Central memory CD4-positive, alpha-beta T cell (primary cell): Measurements from ENCODE around the gene ITPK1.

ENCODE experiments used
- DNase-seq: peaks from one replicate; pipeline ENCODE4 v3.0.0; 2022

ITPK1 gene

DNA sequence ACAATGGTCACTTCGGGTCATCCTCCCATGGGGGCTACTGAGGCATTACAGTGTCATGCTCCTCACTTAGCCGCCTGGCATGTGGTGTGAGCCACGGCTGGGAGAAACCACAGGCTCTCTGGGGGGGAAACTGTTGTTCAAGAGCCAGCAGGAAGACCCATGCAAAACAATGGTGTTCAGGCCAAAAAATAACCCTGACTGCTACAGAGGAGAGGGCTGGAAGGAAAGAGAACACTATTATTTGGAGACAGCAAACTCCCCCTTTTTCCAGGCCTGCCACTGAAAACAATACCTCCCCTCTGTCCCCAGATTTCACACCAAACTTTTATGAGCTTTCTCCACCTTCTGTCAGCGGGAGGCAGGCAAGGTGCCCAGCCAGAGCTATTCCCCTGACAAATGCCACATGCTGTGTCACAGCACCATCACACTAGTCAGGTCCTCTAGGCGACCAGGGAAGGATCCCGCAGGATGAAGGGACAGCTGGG is 109.1 kb downstream of the ITPK1 start:
- no peak for DNase-seq

- DNase-seq, result no peak
Observed at GRCh38 chr14:93005838-93006237, 109.9 kb downstream of the ITPK1 start.

- no peak for DNase-seq
Observed at GRCh38 chr14:93005135-93005813, 110.5 kb downstream of the ITPK1 start.

DNA sequence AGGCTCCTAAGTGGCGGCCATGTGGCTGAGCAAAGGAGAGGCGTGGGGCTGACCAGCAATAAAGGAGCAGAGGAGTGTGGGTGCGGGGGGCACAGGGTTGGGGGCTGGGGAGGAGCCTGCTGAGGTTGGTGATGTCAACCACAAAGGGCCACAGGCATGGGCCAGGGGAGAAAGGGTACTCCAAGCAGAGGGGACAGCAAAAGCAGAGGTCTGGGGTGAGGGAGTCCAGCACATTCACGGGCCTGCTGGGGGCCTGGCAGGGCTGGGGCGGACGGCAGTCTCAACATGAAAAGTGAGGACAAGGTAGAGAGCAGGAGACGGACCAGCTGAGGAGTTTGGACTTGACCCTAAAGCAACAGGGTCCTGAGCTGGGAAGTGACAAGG is 111.0 kb downstream of the ITPK1 start:
- DNase-seq, result no peak

DNA sequence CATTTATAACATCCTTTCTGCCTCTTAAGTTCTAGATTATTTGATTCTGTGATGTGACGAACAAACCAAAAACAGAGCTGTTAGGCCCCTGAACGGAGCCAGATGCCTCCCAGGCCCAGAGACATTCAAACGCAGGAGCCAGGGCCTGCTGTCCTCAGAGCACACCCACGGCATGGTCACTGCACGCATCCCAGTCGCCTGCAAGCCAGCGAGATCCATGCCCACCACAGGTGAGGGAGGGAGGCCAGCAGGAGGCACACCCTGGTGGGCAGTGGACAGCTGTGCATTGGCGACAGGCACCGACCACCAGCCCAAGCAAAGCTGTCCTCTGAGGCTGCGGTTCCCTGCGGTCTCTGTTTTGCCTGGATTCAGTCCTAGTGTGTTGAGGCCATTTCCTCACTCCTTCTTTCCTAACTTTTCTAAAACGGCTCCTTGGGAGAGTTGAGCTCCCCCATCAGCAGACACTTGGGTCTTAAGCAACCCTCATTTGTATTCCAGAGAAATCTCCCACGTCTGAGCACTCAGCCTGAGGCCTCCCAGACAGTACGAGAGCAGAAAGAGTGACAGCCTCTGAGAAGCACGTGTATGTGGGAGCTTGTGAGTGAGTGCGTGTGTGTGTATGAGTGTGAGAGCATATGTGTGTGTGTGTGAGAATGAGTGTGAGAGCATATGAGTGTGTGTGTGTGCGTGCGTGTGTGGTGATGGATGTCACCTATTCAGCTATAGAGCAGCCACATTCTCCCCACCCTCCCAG is 111.6 kb downstream of the ITPK1 start:
- DNase-seq, result no peak

DNA sequence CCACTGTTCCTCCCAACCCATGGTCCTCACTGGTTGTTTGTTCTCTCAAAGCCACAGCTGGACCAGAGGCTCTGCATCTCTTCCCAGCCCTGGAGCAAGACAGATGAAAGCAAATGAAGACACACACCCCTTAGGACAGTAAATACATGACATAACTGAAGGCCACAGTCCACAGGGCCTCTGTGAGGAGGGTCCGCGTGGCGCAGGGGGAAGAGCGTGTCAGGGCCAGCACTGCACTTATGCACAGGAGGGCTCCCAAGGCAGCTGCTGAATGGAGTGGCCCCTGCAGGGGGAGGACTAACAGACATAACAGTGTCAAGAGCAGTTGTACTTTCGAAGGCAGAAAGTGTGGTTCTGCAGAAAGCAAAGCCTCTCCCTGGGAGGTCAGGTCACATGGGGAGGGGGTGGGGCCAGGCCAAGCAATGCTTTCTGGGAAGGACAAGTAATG is 112.8 kb downstream of the ITPK1 start:
- no peak for DNase-seq

DNA sequence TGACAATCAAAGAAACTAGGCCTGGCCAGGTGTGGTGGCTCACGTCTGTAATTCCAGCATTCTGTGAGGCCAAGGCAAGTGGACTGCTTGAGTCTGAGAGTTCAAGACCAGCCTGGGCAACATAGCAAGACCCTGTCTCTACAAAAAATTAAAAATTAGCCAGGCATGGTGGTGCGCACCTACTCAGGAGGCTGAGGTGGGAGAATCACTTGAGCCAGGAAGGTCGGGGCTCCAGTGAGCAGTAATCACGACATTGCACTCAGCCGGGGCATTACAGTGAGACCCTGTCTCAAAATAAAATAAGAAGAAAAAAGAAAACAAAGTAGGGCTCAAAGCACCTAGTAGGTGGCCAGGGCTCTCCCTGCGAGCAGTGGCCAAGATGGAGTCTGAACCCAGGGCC is 113.7 kb downstream of the ITPK1 start:
- DNase-seq, result no peak

DNA sequence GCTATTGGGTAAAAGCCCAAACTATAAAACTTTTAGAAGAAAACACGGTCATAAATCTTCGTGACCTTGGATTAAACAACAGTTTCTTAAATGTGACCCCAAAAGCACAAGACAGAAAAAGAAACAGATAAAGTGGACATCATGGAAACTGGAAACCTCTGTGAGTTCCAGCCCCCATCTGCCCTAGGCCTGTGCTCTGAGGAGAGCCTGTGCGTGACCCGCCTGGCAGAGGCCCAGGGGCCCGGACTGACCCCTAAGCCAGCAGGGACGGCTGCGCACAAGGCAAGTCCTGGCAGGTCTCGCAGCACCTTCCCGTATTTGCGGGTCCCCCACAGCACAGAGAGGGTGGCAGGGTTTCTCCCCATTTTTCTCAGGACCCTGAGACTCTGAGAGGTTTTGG is 116.8 kb downstream of the ITPK1 start:
- DNase-seq, result no peak

GRCh38 chr14:92997343-92998061 is 118.2 kb downstream of the ITPK1 start:
- no peak for DNase-seq

DNA sequence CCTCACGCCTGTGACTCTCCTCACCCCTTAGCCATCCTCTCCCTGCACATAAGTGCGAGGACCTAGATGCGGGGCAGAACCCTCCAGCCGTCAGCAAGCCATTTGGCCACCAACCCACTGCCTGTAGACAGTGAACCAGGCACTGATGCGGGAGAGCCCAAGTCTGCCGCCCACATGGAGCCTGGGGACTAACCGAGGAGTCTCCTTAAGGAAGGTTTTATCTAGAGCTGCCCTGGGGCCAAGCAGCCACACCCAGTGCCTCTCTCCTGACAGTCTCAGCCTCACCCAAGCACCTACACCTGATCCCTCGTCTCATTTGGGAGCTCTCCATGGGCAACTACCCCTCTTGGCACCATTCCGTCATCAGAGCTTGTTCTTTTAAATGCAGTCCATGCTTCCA is 120.1 kb downstream of the ITPK1 start:
- DNase-seq, result no peak

DNA sequence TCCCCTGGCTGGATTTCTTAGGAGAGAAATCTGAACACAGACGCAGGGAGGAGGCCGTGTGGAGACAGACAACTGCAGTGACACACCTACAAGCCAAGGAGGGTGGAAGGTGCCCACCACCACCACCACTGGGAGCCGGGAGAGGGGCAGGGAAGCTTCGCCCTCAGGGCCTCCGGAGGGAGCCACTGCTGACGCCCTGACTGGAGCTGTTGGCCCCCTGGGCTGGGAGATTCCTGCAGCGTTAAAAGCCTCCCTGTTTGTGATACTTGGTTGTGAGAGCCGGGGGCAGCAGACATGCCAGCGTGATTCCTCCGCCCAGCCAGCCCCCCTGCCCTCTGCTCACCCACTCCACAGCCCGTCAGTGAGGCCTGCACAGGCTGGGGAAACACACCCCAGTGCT is 120.8 kb downstream of the ITPK1 start:
- DNase-seq, result no peak

- no peak for DNase-seq
Observed at GRCh38 chr14:92994131-92994676, 121.5 kb downstream of the ITPK1 start.

GRCh38 chr14:92993302-92993701 is 122.4 kb downstream of the ITPK1 start:
- DNase-seq, result no peak

- DNase-seq, result no peak
Observed at GRCh38 chr14:92991536-92991935, 124.2 kb downstream of the ITPK1 start.

DNA sequence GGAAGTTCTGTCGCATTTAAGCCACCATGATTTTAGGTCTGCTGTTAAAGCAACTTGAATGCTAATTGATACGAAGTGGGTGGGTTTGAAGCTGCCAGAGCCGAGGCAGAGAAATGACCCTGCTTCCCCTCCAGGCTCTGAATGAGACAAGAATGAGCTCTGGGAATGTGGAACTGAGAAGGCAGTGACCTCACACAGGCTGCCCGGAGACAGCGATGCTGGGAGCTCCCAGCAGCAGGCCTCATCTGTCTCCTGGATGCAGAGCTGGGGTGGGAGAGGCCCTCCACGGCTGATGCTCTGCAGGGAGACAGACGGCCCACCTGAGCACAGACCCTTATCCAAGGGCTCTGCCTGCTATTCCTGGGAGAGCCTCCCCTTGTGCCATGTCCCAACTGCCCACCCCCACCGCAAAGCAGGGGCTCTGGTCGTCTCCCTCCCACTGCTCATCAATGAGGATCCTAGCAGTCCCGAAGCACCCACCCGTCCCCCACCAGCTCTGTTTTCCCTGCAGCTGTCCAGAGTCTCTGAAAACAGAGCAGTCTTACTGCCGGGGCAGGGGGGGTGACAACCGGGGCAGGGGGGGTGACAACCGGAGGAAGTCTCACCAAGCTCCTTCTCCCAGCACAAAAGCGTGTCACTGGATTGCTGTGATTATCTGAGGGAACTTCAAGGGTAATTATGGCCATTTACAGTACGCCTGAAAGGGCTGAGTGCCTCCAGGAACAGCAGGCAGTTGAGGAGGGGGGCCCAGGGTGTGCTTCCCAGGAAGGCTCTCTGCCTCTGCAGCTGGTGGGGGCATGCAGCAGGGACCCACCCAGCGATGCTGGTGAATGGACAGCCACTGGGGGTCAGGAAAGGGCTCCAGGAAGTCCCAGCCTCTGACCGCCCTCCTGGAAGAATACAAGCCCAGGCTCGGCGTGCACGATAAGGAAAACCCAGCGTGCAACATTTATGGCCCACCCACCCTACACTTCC is 125.0 kb downstream of the ITPK1 start:
- no peak for DNase-seq

DNA sequence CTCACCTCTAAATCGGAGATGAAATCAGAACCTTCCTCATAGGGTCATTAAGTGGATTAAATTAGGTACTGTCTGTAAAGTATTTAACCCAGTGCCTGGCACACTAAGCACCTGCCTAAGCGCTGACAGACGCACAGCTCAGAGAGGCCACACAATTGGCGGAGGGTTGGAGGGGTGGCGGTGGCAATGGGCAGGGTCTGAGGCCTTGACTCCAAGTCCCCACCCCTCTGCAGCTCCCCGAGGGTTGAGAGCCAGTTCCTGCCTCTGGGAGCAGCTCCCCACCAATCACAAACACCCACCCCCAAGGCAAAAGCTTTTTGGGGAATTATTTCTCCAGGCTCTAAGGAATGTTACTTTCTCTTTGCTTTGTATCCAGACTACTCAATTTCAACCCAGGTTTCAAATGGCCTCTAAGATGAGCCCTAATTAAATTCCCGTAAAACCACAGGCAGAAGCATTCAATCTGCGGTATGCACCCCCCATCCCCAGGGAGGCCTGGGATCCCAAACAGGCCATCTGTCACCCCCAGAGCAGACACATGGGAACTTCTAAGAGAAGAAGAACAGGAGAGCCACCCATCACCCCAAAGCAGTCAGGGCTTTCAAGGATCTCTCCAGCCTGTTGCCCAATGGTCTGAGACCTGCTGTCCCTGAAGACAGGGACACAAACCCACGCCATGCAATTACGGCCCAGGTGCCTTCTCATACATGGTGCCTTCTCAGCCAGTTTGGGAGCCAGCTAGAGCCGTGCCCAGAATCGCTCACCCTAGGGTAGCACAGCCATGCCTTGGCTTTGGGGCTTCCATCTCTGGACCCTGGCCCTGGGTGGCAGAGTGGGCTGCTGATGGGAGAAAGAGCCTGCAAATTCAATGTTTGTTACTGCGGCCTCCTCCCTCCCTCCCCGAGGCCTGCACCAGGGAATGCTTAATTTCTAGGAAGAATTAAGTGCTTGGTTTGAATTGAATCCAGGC is 126.7 kb downstream of the ITPK1 start:
- DNase-seq, result no peak

- DNase-seq, result no peak
Observed at GRCh38 chr14:92987713-92988510, 127.8 kb downstream of the ITPK1 start.

GRCh38 chr14:92987148-92987570 is 128.6 kb downstream of the ITPK1 start:
- DNase-seq, result no peak

DNA sequence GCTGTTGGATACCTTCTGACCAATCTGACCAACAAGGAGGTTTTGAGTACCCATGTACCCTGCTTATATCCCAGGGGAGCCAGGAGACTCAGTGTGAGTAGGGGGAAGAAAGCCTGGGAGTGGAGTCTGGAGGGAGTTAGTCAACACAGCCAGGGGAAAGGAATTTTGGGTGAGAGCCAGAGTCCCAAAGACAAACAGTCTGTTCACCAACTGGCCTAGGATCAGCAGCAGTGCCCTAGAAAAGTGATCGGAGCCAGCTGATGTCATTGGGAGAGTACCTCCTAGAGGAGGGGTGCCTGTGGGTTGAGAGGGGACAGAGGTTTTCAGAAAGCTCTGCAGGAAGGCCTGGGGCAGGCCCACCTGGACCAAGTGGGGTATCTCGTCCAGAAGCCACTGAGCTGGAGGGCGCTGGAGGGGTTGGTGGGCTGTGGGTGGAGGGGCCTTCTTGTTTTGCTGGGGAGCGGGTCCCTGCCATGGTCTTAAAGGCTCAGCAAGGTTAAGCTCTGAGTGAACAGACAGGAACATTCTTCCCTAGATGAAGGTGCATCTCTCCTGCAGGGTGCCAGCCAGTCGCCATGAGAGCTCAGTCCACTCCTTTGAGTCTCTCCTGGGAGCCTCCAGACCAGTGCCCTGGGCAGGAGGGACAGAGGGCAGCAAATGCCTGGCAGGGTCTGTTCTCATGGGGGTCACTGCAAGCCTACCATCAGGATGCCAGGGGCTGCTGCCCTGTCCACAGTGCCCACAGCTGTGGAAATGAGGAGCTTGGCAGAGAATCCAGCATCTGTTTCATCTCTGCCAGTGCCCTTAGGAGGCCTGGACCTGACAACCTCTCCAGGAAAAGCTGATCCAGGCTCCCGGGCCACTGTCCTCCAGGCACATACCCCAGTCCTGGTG is 129.2 kb downstream of the ITPK1 start:
- no peak for DNase-seq
